Activated CD8-positive, alpha-beta T cell treated with anti-CD3 and anti-CD28 coated beads for 36 hours (primary cell): ENCODE data around the gene FSIP1. TPM values are rescaled to one million over a fixed set of nuclear protein-coding genes. Genes with fewer than 3 reads are reported as not detected.

ENCODE experiments used
- ATAC-seq: fragments of 200-7000 bp; cut with Tn5 transposase; one replicate; pipeline ENCODE4 v1.10.0; 2021; ENCODE audit warnings: mild to moderate bottlenecking, moderate library complexity
- CTCF ChIA-PET: fragments of 350-600 bp; sonication (Branson Sonifier 250); formaldehyde crosslinking; loops from one replicate; lab custom pipeline; 2021; ENCODE audit warnings: antibody characterized with exemption; lab: Charles Lee
- POLR2A ChIA-PET: fragments of 350-600 bp; sonication (Branson Sonifier 250); formaldehyde crosslinking; loops from one replicate; lab custom pipeline; 2021; ENCODE audit warnings: antibody characterized with exemption; lab: Charles Lee
- DNase-seq: peaks from one replicate; pipeline ENCODE4 v3.0.0-alpha.2; 2020
- H3K27ac Mint-ChIP-seq: one replicate; pipeline ENCODE4 v1.8.0; 2021; ENCODE audit warnings: mild to moderate bottlenecking, mixed read lengths
- H3K27me3 Mint-ChIP-seq: one replicate; pipeline ENCODE4 v1.8.0; 2021; ENCODE audit warnings: mixed read lengths
- H3K36me3 Mint-ChIP-seq: one replicate; pipeline ENCODE4 v1.8.0; 2021; ENCODE audit warnings: low read depth, mixed read lengths
- H3K4me1 Mint-ChIP-seq: one replicate; pipeline ENCODE4 v1.8.0; 2021; ENCODE audit warnings: low read depth, mixed read lengths
- H3K4me3 Mint-ChIP-seq: one replicate; pipeline ENCODE4 v1.8.0; 2021; ENCODE audit warnings: mild to moderate bottlenecking, moderate library complexity, mixed read lengths
- H3K9me3 Mint-ChIP-seq: one replicate; pipeline ENCODE4 v1.8.0; 2021; ENCODE audit warnings: mixed read lengths
- intact Hi-C: fragments of 100-400 bp; cut with micrococcal nuclease; formaldehyde crosslinking; loops from one replicate; pipeline ENCODE4 v1.10.0; 2022
- total RNA-seq, 2 experiments: library from RNA; stranded (reverse); gene quantifications; one replicate each; pipeline ENCODE4 v1.2.3, GENCODE V29; 2021
- TF ChIP-seq, protein P1 (sequence below): fragments of 200-600 bp; IDR thresholded peaks from one replicate; pipeline ENCODE4 v1.8.0; 2022; ENCODE audit warnings: antibody characterized with exemption, mild to moderate bottlenecking

The FSIP1 gene
- total RNA-seq, 2 experiments from 2014 or later, result 0.36 to 0.43 TPM

- no peaks in the 10 kb centered on the region for H3K36me3 Mint-ChIP-seq
- no peak overlapping the region for H3K27ac Mint-ChIP-seq
- DNase-seq (no peak), ATAC-seq (no peak)
- TF ChIP-seq, protein P1, sequence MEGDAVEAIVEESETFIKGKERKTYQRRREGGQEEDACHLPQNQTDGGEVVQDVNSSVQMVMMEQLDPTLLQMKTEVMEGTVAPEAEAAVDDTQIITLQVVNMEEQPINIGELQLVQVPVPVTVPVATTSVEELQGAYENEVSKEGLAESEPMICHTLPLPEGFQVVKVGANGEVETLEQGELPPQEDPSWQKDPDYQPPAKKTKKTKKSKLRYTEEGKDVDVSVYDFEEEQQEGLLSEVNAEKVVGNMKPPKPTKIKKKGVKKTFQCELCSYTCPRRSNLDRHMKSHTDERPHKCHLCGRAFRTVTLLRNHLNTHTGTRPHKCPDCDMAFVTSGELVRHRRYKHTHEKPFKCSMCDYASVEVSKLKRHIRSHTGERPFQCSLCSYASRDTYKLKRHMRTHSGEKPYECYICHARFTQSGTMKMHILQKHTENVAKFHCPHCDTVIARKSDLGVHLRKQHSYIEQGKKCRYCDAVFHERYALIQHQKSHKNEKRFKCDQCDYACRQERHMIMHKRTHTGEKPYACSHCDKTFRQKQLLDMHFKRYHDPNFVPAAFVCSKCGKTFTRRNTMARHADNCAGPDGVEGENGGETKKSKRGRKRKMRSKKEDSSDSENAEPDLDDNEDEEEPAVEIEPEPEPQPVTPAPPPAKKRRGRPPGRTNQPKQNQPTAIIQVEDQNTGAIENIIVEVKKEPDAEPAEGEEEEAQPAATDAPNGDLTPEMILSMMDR, result no peak
- intact Hi-C loops, result loop anchor here (10.0 kb wide), 1 partner anchor 73 kb away; no protein-coding TSS in a partner anchor
- ChIA-PET CTCF (interaction anchor here (0.7 to 4.1 kb wide), 2 partner anchors 19 to 89 kb away, joined by 3 to 14 read pairs; no protein-coding TSS in a partner anchor), POLR2A (no interaction called here)
- no peak overlapping the region for H3K4me3 Mint-ChIP-seq
- no peaks in the 10 kb centered on the region for H3K27me3 Mint-ChIP-seq
- H3K9me3 Mint-ChIP-seq, result no peaks in the 10 kb centered on the region
- no peaks in the 10 kb centered on the region for H3K4me1 Mint-ChIP-seq
Observed at GRCh38 chr15:39667382-39668127, 115.1 kb downstream of the FSIP1 start.

DNA sequence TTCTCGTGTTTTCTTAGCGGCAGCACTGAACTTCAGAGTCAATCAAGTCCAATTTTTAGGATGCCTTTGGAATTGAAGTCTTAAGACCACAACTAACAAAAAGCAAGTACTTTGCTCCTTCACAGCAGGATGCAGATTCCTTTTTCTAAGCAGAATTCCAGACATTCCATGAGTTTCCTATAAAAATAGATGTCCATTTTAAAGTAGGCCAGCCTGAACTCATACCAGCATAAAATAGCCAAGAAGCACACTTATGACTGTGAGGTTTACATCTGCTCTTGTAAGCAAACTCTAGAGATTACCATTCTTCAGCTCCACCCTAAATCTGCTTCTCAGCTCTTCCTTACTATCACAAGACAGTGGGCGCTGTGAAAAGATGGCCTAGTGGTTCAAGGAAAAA lies 116.0 kb downstream of the FSIP1 start:
- H3K4me3 Mint-ChIP-seq, result no peak overlapping the region
- TF ChIP-seq, protein P1, result no peak
- H3K9me3 Mint-ChIP-seq, result no peaks in the 10 kb centered on the region
- intact Hi-C loops, result loop anchor here (10.0 kb wide), 1 partner anchor 72 kb away; no protein-coding TSS in a partner anchor
- ChIA-PET POLR2A (no interaction called here), CTCF (interaction anchor here (1.4 to 4.1 kb wide), 3 partner anchors 20 to 87 kb away, joined by 3 to 14 read pairs (median 6); no protein-coding TSS in a partner anchor)
- ATAC-seq (no peak), DNase-seq (no peak)
- H3K4me1 Mint-ChIP-seq, result no peaks in the 10 kb centered on the region
- no peaks in the 10 kb centered on the region for H3K27me3 Mint-ChIP-seq
- no peak overlapping the region for H3K27ac Mint-ChIP-seq
- no peaks in the 10 kb centered on the region for H3K36me3 Mint-ChIP-seq

GRCh38 chr15:39665629-39666250 lies 116.9 kb downstream of the FSIP1 start:
- DNase-seq (no peak), ATAC-seq (no peak)
- Mint-ChIP-seq H3K4me1 (no peaks in the 10 kb centered on the region), H3K27ac (no peak overlapping the region), H3K27me3 (no peaks in the 10 kb centered on the region), H3K9me3 (no peaks in the 10 kb centered on the region), H3K36me3 (no peaks in the 10 kb centered on the region), H3K4me3 (no peak overlapping the region)
- POLR2A ChIA-PET, result interaction anchor here (0.9 kb wide), 1 partner anchor 42 kb away, joined by 3 read pairs; no protein-coding TSS in a partner anchor
- intact Hi-C loops, result loop anchor here (10.0 kb wide), 1 partner anchor 71 kb away; no protein-coding TSS in a partner anchor
- TF ChIP-seq, protein P1, result no peak
- CTCF ChIA-PET, result interaction anchor here (1.1 to 2.3 kb wide), 7 partner anchors 11 to 91 kb away, joined by 3 to 11 read pairs (median 6); no protein-coding TSS in a partner anchor

DNA sequence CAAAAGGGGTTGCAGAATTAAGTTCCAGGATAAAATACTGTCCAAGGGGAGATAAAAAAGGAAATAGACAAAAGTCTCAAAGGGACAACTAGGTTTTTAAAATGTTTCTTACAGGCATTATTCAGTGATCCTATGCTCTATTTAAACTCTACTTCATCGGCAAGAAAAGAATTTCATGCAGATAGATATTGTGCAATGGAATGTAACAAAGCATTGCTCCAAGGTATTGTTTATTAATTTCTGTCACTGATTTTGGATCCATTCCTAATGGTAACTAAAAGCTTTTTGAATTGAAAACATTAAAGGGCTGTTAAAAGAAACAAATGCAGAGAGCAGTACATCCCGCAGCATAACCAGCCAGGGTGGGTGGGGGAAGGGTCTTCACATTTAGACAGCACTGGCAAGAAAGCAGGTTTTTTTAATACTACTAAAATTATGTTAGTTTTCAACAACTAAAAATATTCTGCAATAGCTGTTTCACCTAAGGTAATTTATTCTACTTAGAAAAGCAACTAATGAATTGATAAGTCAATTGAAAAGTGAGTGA lies 118.9 kb downstream of the FSIP1 start:
- Mint-ChIP-seq H3K27me3 (no peaks in the 10 kb centered on the region), H3K4me1 (no peaks in the 10 kb centered on the region), H3K27ac (no peak overlapping the region), H3K4me3 (no peak overlapping the region), H3K9me3 (no peaks in the 10 kb centered on the region), H3K36me3 (no peaks in the 10 kb centered on the region)
- ATAC-seq (no peak), DNase-seq (no peak)
- TF ChIP-seq, protein P1, result no peak
- ChIA-PET POLR2A (interaction anchor here (1.3 kb wide), 1 partner anchor 11 kb away, joined by 3 read pairs; no protein-coding TSS in a partner anchor), CTCF (interaction anchor here (1.3 to 2.3 kb wide), 4 partner anchors 14 to 84 kb away, joined by 4 to 11 read pairs (median 5); no protein-coding TSS in a partner anchor)
- intact Hi-C loops, result loop anchor here (10.0 kb wide), 1 partner anchor 69 kb away; no protein-coding TSS in a partner anchor
